MM.1S (cell line): ENCODE data around the gene NABP1.

Experiments
- CTCF ChIP-seq: fragments of 300-600 bp; sonication (generic); IDR thresholded peaks from 2 replicates; pipeline ENCODE4 v1.5.1; 2016; ENCODE audit warnings: antibody characterized with exemption, low read length, mixed read lengths
- EZH2phosphoT487 ChIP-seq: fragments of 300-600 bp; sonication (generic); IDR thresholded peaks from 2 replicates; pipeline ENCODE4 v1.6.1; 2018; ENCODE audit warnings: antibody characterized with exemption, low read length

- no peak for TF ChIP-seq CTCF
- TF ChIP-seq EZH2phosphoT487, result no peak
Measured at GRCh38 chr2:191693166-191693565, 15.2 kb downstream of the NABP1 start.
